Measurements from ENCODE around the gene FOXD4L4. TPM values are rescaled to one million over a fixed set of nuclear protein-coding genes. Genes with fewer than 3 reads are reported as not detected.
A peak's percentile ranks its signal among the peaks of the same experiment; 100 is the strongest.
"Not testable (repeated sequence)": the region's sequence is repeated elsewhere in the genome, so short reads cannot be mapped to it uniquely, and the experiment has no call there.

Gene FOXD4L4
- 0.15 TPM in 1 of 2 replicates, not detected in the other for total RNA-seq (ENCODE audit: low replicate concordance)

GRCh38 chr9:65737096-65737564, at the start of gene FOXD4L4:
Gene FOXD4L4, plus strand, starts transcription at chr9:65737146. Its CDS starts 0 bp downstream, at chr9:65737146.
- H3K4me1 ChIP-seq; H3K27ac ChIP-seq; H3K36me3 ChIP-seq; H4K20me1 ChIP-seq (ENCODE audit: low read depth); H3K9ac ChIP-seq; H3K4me2 ChIP-seq; H3K27ac Mint-ChIP-seq; H3K4me3 Mint-ChIP-seq; H3F3A ChIP-seq (ENCODE audit: low read depth); DNase-seq (ENCODE audit: low spot score); H2AFZ ChIP-seq (replicated peaks); H3K79me2 ChIP-seq (ENCODE audit: low read depth); H3K4me3 ChIP-seq; H3K36me3 Mint-ChIP-seq; H3K9me3 ChIP-seq (ENCODE audit: low read depth); H3K4me1 Mint-ChIP-seq; H3K9me3 Mint-ChIP-seq: not testable (repeated sequence)
- H3K27me3 ChIP-seq: peaks cover 48% of the 10 kb centered on the region
- H3K27me3 Mint-ChIP-seq (ENCODE audit: insufficient read depth, low read depth): peaks cover 11% of the 10 kb centered on the region
- TF ChIP-seq EZH2 (IDR thresholded peaks at IDR 0.05) (peak; percentile 41), EZH2phosphoT487 (IDR thresholded peaks at IDR 0.05) (peak; percentile 51)

DNA sequence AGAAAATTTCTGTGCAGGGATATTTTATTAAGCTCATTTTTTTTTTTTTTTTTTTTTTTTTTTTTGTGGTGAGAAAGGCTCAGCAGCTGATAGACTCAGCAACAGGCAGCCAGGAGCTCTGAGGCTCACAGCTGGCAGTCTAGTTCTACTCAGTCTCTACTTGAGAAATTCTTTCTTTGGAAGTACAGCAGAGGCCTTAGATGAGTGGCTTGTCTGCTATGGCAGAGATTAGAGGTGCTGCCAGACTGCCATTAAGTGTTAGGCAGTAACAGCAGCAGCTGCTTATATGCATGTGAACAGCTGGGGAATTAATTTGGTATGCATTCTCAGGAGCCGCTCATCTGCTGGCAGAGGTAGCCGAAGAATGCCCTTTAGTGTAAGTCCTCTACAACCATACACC, 33.4 kb upstream of the FOXD4L4 start:
- not testable (repeated sequence) for H3K27ac Mint-ChIP-seq; H3K4me3 Mint-ChIP-seq; H3K27ac ChIP-seq; H3K36me3 Mint-ChIP-seq; H4K20me1 ChIP-seq (ENCODE audit: low read depth); H3K79me2 ChIP-seq (ENCODE audit: low read depth); H3K27me3 ChIP-seq; H3K27me3 Mint-ChIP-seq (ENCODE audit: insufficient read depth, low read depth); H3K4me3 ChIP-seq; H3K4me1 ChIP-seq; H3K9me3 ChIP-seq (ENCODE audit: low read depth); DNase-seq (ENCODE audit: low spot score); H3K4me2 ChIP-seq; H3K36me3 ChIP-seq; H3F3A ChIP-seq (ENCODE audit: low read depth); H3K9ac ChIP-seq; H3K9me3 Mint-ChIP-seq; H3K4me1 Mint-ChIP-seq; H2AFZ ChIP-seq (replicated peaks)

- H3K36me3 ChIP-seq; H3K9me3 ChIP-seq (ENCODE audit: low read depth); DNase-seq (ENCODE audit: low spot score); H3K27me3 Mint-ChIP-seq (ENCODE audit: insufficient read depth, low read depth); H3K4me2 ChIP-seq; H3K27ac Mint-ChIP-seq; H3F3A ChIP-seq (ENCODE audit: low read depth); H3K4me3 Mint-ChIP-seq; H3K4me1 ChIP-seq; H3K4me1 Mint-ChIP-seq; H3K9me3 Mint-ChIP-seq; H3K79me2 ChIP-seq (ENCODE audit: low read depth); H3K27me3 ChIP-seq; H3K27ac ChIP-seq; H3K36me3 Mint-ChIP-seq; H3K9ac ChIP-seq; H4K20me1 ChIP-seq (ENCODE audit: low read depth); H3K4me3 ChIP-seq; H2AFZ ChIP-seq (replicated peaks): not testable (repeated sequence)
Measured at GRCh38 chr9:65714445-65714844, 22.5 kb upstream of the FOXD4L4 start.

DNA sequence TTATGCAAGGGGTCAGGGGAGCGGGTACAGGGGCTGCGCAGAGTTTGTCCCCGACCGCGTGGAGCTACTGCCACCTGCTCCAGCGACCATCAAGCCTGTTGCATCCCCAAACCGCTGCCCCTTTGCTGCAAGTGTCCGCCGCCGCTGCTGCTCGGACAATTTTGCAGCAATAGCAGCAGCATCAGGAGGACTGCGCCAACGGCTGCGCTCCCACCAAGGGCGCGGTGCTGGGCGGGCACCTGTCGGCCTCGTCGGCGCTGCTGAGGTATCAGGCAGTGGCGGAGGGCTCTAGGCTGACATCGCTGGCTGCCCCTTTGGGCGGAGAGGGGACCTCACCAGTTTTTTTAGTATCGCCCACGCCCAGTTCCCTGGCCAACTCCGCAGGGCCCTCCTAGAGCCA, 1.2 kb downstream of the FOXD4L4 start:
- not testable (repeated sequence) for H3K4me1 Mint-ChIP-seq; H3K9me3 Mint-ChIP-seq; H3K9ac ChIP-seq; H3K4me2 ChIP-seq; H2AFZ ChIP-seq (replicated peaks); H3K9me3 ChIP-seq (ENCODE audit: low read depth); H4K20me1 ChIP-seq (ENCODE audit: low read depth); H3F3A ChIP-seq (ENCODE audit: low read depth); H3K27ac ChIP-seq; H3K4me3 ChIP-seq; H3K4me1 ChIP-seq; H3K27ac Mint-ChIP-seq; H3K79me2 ChIP-seq (ENCODE audit: low read depth); H3K36me3 ChIP-seq; H3K36me3 Mint-ChIP-seq; H3K4me3 Mint-ChIP-seq; DNase-seq (ENCODE audit: low spot score)
- H3K27me3 Mint-ChIP-seq (ENCODE audit: insufficient read depth, low read depth): peaks cover 11% of the 10 kb centered on the region
- H3K27me3 ChIP-seq: peaks cover 47% of the 10 kb centered on the region

Other genes starting within 250 kb of the FOXD4L4 start
- gene ZNG1E, start 61.2 kb upstream of the FOXD4L4 start, total RNA-seq (ENCODE audit: low replicate concordance): 23.3 and 31.1 TPM in 2 replicates